ENCODE results near the gene P2RX5. TPM values are rescaled to one million over a fixed set of nuclear protein-coding genes. Genes with fewer than 3 reads are reported as not detected.

The P2RX5 gene
- total and polyA plus RNA-seq, 10 of the 15 experiments (the other 5 are each of a cell fraction or from before 2014, with no cell fraction given): 6.9 to 28.8 (median 19.5) TPM

DNA sequence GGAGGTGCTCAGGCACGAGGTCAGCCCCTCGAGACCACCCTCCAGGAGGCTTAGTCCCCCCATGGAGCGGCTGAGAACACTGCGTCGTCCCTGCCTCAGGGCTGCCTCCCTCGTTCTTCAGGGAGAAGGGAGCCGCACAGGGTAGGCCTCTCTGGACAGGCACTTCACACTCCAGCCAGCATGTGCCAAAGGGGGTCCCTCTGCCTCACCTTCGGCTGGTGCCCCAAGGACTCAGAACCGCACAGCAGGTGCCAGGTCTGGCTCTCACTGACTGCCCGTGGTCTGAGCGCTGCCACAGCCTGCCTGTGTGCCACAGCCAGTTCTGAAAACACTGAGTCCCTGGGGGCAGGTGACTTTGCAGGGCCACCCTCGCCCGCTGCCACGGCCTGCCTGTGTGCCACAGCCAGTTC, 7.1 kb downstream of the P2RX5 start (continued):
- no peak for TF ChIP-seq NBN (IDR thresholded peaks at IDR 0.05)
- TF ChIP-seq, protein P1, sequence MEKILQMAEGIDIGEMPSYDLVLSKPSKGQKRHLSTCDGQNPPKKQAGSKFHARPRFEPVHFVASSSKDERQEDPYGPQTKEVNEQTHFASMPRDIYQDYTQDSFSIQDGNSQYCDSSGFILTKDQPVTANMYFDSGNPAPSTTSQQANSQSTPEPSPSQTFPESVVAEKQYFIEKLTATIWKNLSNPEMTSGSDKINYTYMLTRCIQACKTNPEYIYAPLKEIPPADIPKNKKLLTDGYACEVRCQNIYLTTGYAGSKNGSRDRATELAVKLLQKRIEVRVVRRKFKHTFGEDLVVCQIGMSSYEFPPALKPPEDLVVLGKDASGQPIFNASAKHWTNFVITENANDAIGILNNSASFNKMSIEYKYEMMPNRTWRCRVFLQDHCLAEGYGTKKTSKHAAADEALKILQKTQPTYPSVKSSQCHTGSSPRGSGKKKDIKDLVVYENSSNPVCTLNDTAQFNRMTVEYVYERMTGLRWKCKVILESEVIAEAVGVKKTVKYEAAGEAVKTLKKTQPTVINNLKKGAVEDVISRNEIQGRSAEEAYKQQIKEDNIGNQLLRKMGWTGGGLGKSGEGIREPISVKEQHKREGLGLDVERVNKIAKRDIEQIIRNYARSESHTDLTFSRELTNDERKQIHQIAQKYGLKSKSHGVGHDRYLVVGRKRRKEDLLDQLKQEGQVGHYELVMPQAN (conservative IDR thresholded peaks at IDR 0.05): no peak
- TF ChIP-seq KDM1A (IDR thresholded peaks at IDR 0.05; ENCODE audit: borderline replicate concordance): no peak
- no peak for TF ChIP-seq GABPA (IDR thresholded peaks at IDR 0.05; ENCODE audit: low read depth)
- TF ChIP-seq SMARCA5 (IDR thresholded peaks at IDR 0.05): no peak
- no peak for TF ChIP-seq ATF7 (IDR thresholded peaks at IDR 0.05; ENCODE audit: low read depth)

DNA sequence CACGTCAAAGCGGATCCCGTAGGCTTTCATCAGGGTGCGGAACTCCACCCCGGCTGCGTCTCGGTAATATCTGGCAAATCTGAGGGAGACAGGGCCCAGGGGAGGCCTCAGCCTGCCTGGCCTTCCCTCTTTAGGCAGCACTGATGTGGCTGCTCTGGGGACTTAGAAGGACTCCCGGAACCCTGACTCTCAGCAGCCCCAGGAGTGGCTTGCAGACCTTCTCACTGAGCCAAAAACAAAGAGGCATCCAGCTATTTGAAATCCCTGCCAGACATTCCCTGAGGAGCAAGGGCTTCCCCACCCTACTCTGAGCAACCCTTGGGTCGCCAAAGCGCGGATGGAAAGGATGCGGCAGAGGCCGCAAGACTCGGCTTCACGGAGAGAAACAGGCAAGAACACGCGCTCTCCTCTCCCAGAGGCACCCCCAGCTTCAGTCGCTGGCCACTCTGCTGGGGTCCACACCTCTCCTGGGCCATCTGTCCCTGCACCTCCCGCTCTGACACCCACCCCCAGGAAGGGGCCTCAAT, 7.9 kb downstream of the P2RX5 start:
- ATAC-seq (peak; percentile 50), DNase-seq (ENCODE audit: low read depth, low spot score) (no peak), FAIRE-seq (no peak)
- H3K4me2 ChIP-seq (ENCODE audit: control insufficient read depth, insufficient read depth): no peak overlapping the region
- RAD21 ChIA-PET (ENCODE audit: unreplicated experiment): interaction anchor here (1.0 kb wide), 1 partner anchor 23 kb away, joined by 3 read pairs; no protein-coding TSS in a partner anchor
- TF ChIP-seq LARP7 (IDR thresholded peaks at IDR 0.05): 0 out of 2 replicates have a peak, but pooled peaks have one; percentile 23
- TF ChIP-seq, protein P2, sequence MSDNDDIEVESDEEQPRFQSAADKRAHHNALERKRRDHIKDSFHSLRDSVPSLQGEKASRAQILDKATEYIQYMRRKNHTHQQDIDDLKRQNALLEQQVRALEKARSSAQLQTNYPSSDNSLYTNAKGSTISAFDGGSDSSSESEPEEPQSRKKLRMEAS (IDR thresholded peaks at IDR 0.05; ENCODE audit: low read depth, low read length): no peak
- no peak for TF ChIP-seq MTA3 (IDR thresholded peaks at IDR 0.05; ENCODE audit: borderline replicate concordance, low read length)
- no peak for TF ChIP-seq POLR2A (IDR thresholded peaks at IDR 0.05; ENCODE audit: low read depth, low read length)
- CTCF ChIA-PET: no interaction called here
- no peak overlapping the region for H3K9ac ChIP-seq (ENCODE audit: control insufficient read depth, insufficient read depth, low read length)
- no TSS peak for BruUV-seq (replicated peaks)
- no peak overlapping the region for H3K4me3 ChIP-seq
- H3K9me3 ChIP-seq (replicated peaks; ENCODE audit: control insufficient read depth, insufficient read depth, low read length): no peaks in the 10 kb centered on the region
- H3K27me3 ChIP-seq (replicated peaks in 1 of 2; ENCODE audit: control insufficient read depth in 2 of 2, insufficient read depth in 2 of 2, low read length in 1 of 2): no peaks in the 10 kb centered on the region
- H3K79me2 ChIP-seq (ENCODE audit: control insufficient read depth, insufficient read depth, low read length): peaks cover 1% of the 10 kb centered on the region
- in situ Hi-C loops (cut with MboI): no loop called here
- H4K20me1 ChIP-seq (ENCODE audit: control insufficient read depth, insufficient read depth): no peaks in the 10 kb centered on the region
- 71% methylated on average over 18 of the region's 19 CpGs for WGBS (ENCODE audit: insufficient coverage, insufficient replicate concordance, low lambda C conversion rate, missing lambda C conversion rate)
- no peak overlapping the region for H3K27ac ChIP-seq (ENCODE audit: control insufficient read depth, insufficient read depth)
- intact Hi-C loops (cut with micrococcal nuclease; ENCODE audit: unreplicated experiment): no loop called here
- SMC1A ChIA-PET (ENCODE audit: uncharacterized antibody, unreplicated experiment): interaction anchor here (1.0 kb wide), 1 partner anchor 44 kb away, joined by 4 read pairs; no protein-coding TSS in a partner anchor
- peaks cover 0 to 4% of the 10 kb centered on the region in 2 experiments; a peak in 2 of 4 replicates for H3K36me3 ChIP-seq (ENCODE audit: control insufficient read depth in 2 of 2, insufficient read depth in 2 of 2, low read length in 1 of 2)
- H2AFZ ChIP-seq (ENCODE audit: control insufficient read depth, low read depth, low read length): no peak overlapping the region
- peaks cover 10% of the 10 kb centered on the region for H3K4me1 ChIP-seq (ENCODE audit: control insufficient read depth, insufficient read depth, low read length)
- POLR2A ChIA-PET: interaction anchor here (0.5 kb wide), 1 partner anchor 1481 kb away, joined by 3 read pairs; no protein-coding TSS in a partner anchor
